Measurements from ENCODE around the gene UGT1A5. TPM values are rescaled to one million over a fixed set of nuclear protein-coding genes. Genes with fewer than 3 reads are reported as not detected.

The UGT1A5 gene
- total RNA-seq, 1 experiment from 2014 or later = 7.1 TPM

GRCh38 chr2:233789554-233789953 is 76.8 kb downstream of the UGT1A5 start:
- peaks cover 10% of the 10 kb centered on the region for H3K27me3 Mint-ChIP-seq (ENCODE audit: unreplicated experiment)
- TF ChIP-seq CTCF (IDR thresholded peaks at IDR 0.05; ENCODE audit: unreplicated experiment) = no peak
- no peaks in the 10 kb centered on the region for H3K4me1 Mint-ChIP-seq (ENCODE audit: low read depth, unreplicated experiment)
- H3K9me3 Mint-ChIP-seq (ENCODE audit: low read depth, unreplicated experiment) = peaks cover 6% of the 10 kb centered on the region
- peaks cover 6% of the 10 kb centered on the region for H3K36me3 Mint-ChIP-seq (ENCODE audit: insufficient read depth, unreplicated experiment)
- CTCF ChIA-PET = no interaction called here
- no peak overlapping the region for H3K4me3 Mint-ChIP-seq (ENCODE audit: low read depth, unreplicated experiment)
- no peak for DNase-seq
- no peak overlapping the region for H3K27ac Mint-ChIP-seq (ENCODE audit: unreplicated experiment)
- no TSS peak for BruUV-seq (replicated peaks)
- intact Hi-C loops (cut with micrococcal nuclease; ENCODE audit: unreplicated experiment) = no loop called here

- no peak for DNase-seq
- Mint-ChIP-seq H3K36me3 (ENCODE audit: insufficient read depth, unreplicated experiment) (peaks cover 6% of the 10 kb centered on the region), H3K4me1 (ENCODE audit: low read depth, unreplicated experiment) (no peaks in the 10 kb centered on the region), H3K9me3 (ENCODE audit: low read depth, unreplicated experiment) (peaks cover 2% of the 10 kb centered on the region), H3K4me3 (ENCODE audit: low read depth, unreplicated experiment) (no peak overlapping the region), H3K27me3 (ENCODE audit: unreplicated experiment) (peaks cover 10% of the 10 kb centered on the region), H3K27ac (ENCODE audit: unreplicated experiment) (no peak overlapping the region)
- no peak for TF ChIP-seq CTCF (IDR thresholded peaks at IDR 0.05; ENCODE audit: unreplicated experiment)
- BruUV-seq (replicated peaks) = no TSS peak
- CTCF ChIA-PET = interaction anchor here (1.0 kb wide), 1 partner anchor 224 kb away, joined by 18 read pairs; no protein-coding TSS in a partner anchor
- intact Hi-C loops (cut with micrococcal nuclease; ENCODE audit: unreplicated experiment) = no loop called here
Observed at GRCh38 chr2:233791151-233791882, 78.6 kb downstream of the UGT1A5 start.

GRCh38 chr2:233791883-233792329 is 79.2 kb downstream of the UGT1A5 start:
- no peak for DNase-seq
- intact Hi-C loops (cut with micrococcal nuclease; ENCODE audit: unreplicated experiment) = no loop called here
- BruUV-seq (replicated peaks) = no TSS peak
- CTCF ChIA-PET = no interaction called here
- peaks cover 10% of the 10 kb centered on the region for H3K27me3 Mint-ChIP-seq (ENCODE audit: unreplicated experiment)
- H3K36me3 Mint-ChIP-seq (ENCODE audit: insufficient read depth, unreplicated experiment) = peaks cover 6% of the 10 kb centered on the region
- H3K27ac Mint-ChIP-seq (ENCODE audit: unreplicated experiment) = no peak overlapping the region
- no peaks in the 10 kb centered on the region for H3K9me3 Mint-ChIP-seq (ENCODE audit: low read depth, unreplicated experiment)
- no peaks in the 10 kb centered on the region for H3K4me1 Mint-ChIP-seq (ENCODE audit: low read depth, unreplicated experiment)
- H3K4me3 Mint-ChIP-seq (ENCODE audit: low read depth, unreplicated experiment) = no peak overlapping the region
- no peak for TF ChIP-seq CTCF (IDR thresholded peaks at IDR 0.05; ENCODE audit: unreplicated experiment)

GRCh38 chr2:233792720-233793119 is 80.0 kb downstream of the UGT1A5 start:
- intact Hi-C loops (cut with micrococcal nuclease; ENCODE audit: unreplicated experiment) = no loop called here
- BruUV-seq (replicated peaks) = no TSS peak
- no peak overlapping the region for H3K27ac Mint-ChIP-seq (ENCODE audit: unreplicated experiment)
- H3K4me1 Mint-ChIP-seq (ENCODE audit: low read depth, unreplicated experiment) = no peaks in the 10 kb centered on the region
- TF ChIP-seq CTCF (IDR thresholded peaks at IDR 0.05; ENCODE audit: unreplicated experiment) = no peak
- CTCF ChIA-PET = no interaction called here
- peaks cover 10% of the 10 kb centered on the region for H3K27me3 Mint-ChIP-seq (ENCODE audit: unreplicated experiment)
- H3K36me3 Mint-ChIP-seq (ENCODE audit: insufficient read depth, unreplicated experiment) = peaks cover 6% of the 10 kb centered on the region
- no peak for DNase-seq
- H3K9me3 Mint-ChIP-seq (ENCODE audit: low read depth, unreplicated experiment) = no peaks in the 10 kb centered on the region
- no peak overlapping the region for H3K4me3 Mint-ChIP-seq (ENCODE audit: low read depth, unreplicated experiment)
